ENCODE results near the gene NAT8L. TPM values are rescaled to one million over a fixed set of nuclear protein-coding genes. Genes with fewer than 3 reads are reported as not detected.

NAT8L gene
- total RNA-seq, 1 donor from 2014 or later, result 0.82 TPM

- intact Hi-C loops (cut with micrococcal nuclease), result no loop called here
- ATAC-seq (no peak), DNase-seq (no peak)
Measured at GRCh38 chr4:2071912-2072867, 13.1 kb downstream of the NAT8L start.

GRCh38 chr4:2072971-2073807, 14.1 kb downstream of the NAT8L start:
- intact Hi-C loops (cut with micrococcal nuclease), result no loop called here
- ATAC-seq (no peak), DNase-seq (no peak)

GRCh38 chr4:2073808-2074481, 14.8 kb downstream of the NAT8L start:
- ATAC-seq (no peak), DNase-seq (no peak)
- intact Hi-C loops (cut with micrococcal nuclease), result no loop called here

- ATAC-seq, result no peak
- no peak for DNase-seq
- intact Hi-C loops (cut with micrococcal nuclease), result no loop called here
Measured at GRCh38 chr4:2074588-2074987, 15.5 kb downstream of the NAT8L start.

- intact Hi-C loops (cut with micrococcal nuclease), result no loop called here
- ATAC-seq (no peak), DNase-seq (no peak)
Measured at GRCh38 chr4:2075171-2075986, 16.3 kb downstream of the NAT8L start.

GRCh38 chr4:2075987-2076907, 17.1 kb downstream of the NAT8L start:
- DNase-seq, result no peak

GRCh38 chr4:2076908-2077536, 17.9 kb downstream of the NAT8L start:
- no peak for ATAC-seq
- intact Hi-C loops (cut with micrococcal nuclease), result no loop called here
- DNase-seq, result no peak

More at GRCh38 chr4:2075987-2076907, 17.1 kb downstream of the NAT8L start:
- intact Hi-C loops (cut with micrococcal nuclease), result no loop called here
- ATAC-seq, result no peak

GRCh38 chr4:2077537-2078460, 18.7 kb downstream of the NAT8L start:
- intact Hi-C loops (cut with micrococcal nuclease), result no loop called here
- DNase-seq, result no peak
- no peak for ATAC-seq

- no peak for DNase-seq
- no peak for ATAC-seq
- intact Hi-C loops (cut with micrococcal nuclease), result no loop called here
Measured at GRCh38 chr4:2078584-2078983, 19.5 kb downstream of the NAT8L start.

- intact Hi-C loops (cut with micrococcal nuclease), result no loop called here
- ATAC-seq, result no peak
- DNase-seq, result no peak
Measured at GRCh38 chr4:2079006-2079405, 19.9 kb downstream of the NAT8L start.

- DNase-seq (no peak), ATAC-seq (no peak)
- intact Hi-C loops (cut with micrococcal nuclease), result no loop called here
Measured at GRCh38 chr4:2079926-2080325, 20.8 kb downstream of the NAT8L start.

- DNase-seq, result no peak
- intact Hi-C loops (cut with micrococcal nuclease), result no loop called here
Measured at GRCh38 chr4:2080429-2081300, 21.5 kb downstream of the NAT8L start.

GRCh38 chr4:2081540-2081939, 22.4 kb downstream of the NAT8L start:
- no peak for DNase-seq
- intact Hi-C loops (cut with micrococcal nuclease), result no loop called here
- ATAC-seq, result no peak

More at GRCh38 chr4:2080429-2081300, 21.5 kb downstream of the NAT8L start:
- peak; percentile 33 for ATAC-seq

GRCh38 chr4:2082118-2082517, 23.0 kb downstream of the NAT8L start:
- ATAC-seq, result no peak
- intact Hi-C loops (cut with micrococcal nuclease), result no loop called here

GRCh38 chr4:2082627-2083026, 23.5 kb downstream of the NAT8L start:
- ATAC-seq (no peak), DNase-seq (no peak)
- intact Hi-C loops (cut with micrococcal nuclease), result no loop called here

More at GRCh38 chr4:2082118-2082517, 23.0 kb downstream of the NAT8L start:
- DNase-seq, result no peak
